ENCODE measurements around the gene DLG2.

- TF ChIP-seq STAT6 (CRISPR knock-in tag; conservative IDR thresholded peaks at IDR 0.05; ENCODE audit: low read depth), result no peak
- no peak for TF ChIP-seq ATF2 (CRISPR knock-in tag; IDR thresholded peaks at IDR 0.05; ENCODE audit: borderline replicate concordance, low read depth)
- TF ChIP-seq MLX (CRISPR knock-in tag; IDR thresholded peaks at IDR 0.05), result no peak
- no peak for TF ChIP-seq FOXK1 (CRISPR knock-in tag; IDR thresholded peaks at IDR 0.05)
- TF ChIP-seq PREB (CRISPR knock-in tag; IDR thresholded peaks at IDR 0.05; ENCODE audit: borderline replicate concordance), result no peak
- TF ChIP-seq CTCF (IDR thresholded peaks at IDR 0.05), result no peak
- TF ChIP-seq ARID4B (CRISPR knock-in tag; IDR thresholded peaks at IDR 0.05; ENCODE audit: borderline replicate concordance), result 0 out of 2 replicates have a peak, but pooled peaks have one; percentile 2
- TF ChIP-seq MAX (CRISPR knock-in tag; IDR thresholded peaks at IDR 0.05), result no peak
- no peak for TF ChIP-seq NR2C2 (CRISPR knock-in tag; IDR thresholded peaks at IDR 0.05)
Observed at GRCh38 chr11:85628771-85629341, 1.7 kb upstream of the DLG2 start.

Measured in WTC11 (cell line).